Activated CD4-positive, alpha-beta T cell treated with anti-CD3 and anti-CD28 coated beads, Interleukin-2, amount 10 ng/mL, durations not matched to agents 24 days and 14 days (primary cell): ENCODE data around the gene GP9. TPM values are rescaled to one million over a fixed set of nuclear protein-coding genes. Genes with fewer than 3 reads are reported as not detected.
"Not testable (repeated sequence)": the region's sequence is repeated elsewhere in the genome, so short reads cannot be mapped to it uniquely, and the experiment has no call there.

ENCODE experiments used
- DNase-seq: peaks from one replicate; pipeline ENCODE4 v3.0.0; 2022
- H3K27ac Mint-ChIP-seq: one replicate; pipeline ENCODE4 v1.8.0; 2022; ENCODE audit warnings: mild to moderate bottlenecking, mixed read lengths
- H3K27me3 Mint-ChIP-seq: one replicate; pipeline ENCODE4 v1.8.0; 2022; ENCODE audit warnings: mixed read lengths
- H3K36me3 Mint-ChIP-seq: one replicate; pipeline ENCODE4 v1.8.0; 2022; ENCODE audit warnings: low read depth, mild to moderate bottlenecking, mixed read lengths
- H3K4me1 Mint-ChIP-seq: one replicate; pipeline ENCODE4 v1.8.0; 2021; ENCODE audit warnings: mixed read lengths
- H3K4me3 Mint-ChIP-seq: one replicate; pipeline ENCODE4 v1.8.0; 2022; ENCODE audit warnings: mild to moderate bottlenecking, moderate library complexity, mixed read lengths
- H3K9me3 Mint-ChIP-seq: one replicate; pipeline ENCODE4 v1.8.0; 2021; ENCODE audit warnings: mixed read lengths
- intact Hi-C: fragments of 100-400 bp; cut with micrococcal nuclease; formaldehyde crosslinking; loops from one replicate; pipeline ENCODE4 v1.15.1; 2023
- total RNA-seq: library from RNA; stranded (reverse); gene quantifications from 2 replicates; pipeline ENCODE4 v1.2.3, GENCODE V29; 2022

Gene GP9
- total RNA-seq, 1 donor from 2014 or later = not detected

DNA sequence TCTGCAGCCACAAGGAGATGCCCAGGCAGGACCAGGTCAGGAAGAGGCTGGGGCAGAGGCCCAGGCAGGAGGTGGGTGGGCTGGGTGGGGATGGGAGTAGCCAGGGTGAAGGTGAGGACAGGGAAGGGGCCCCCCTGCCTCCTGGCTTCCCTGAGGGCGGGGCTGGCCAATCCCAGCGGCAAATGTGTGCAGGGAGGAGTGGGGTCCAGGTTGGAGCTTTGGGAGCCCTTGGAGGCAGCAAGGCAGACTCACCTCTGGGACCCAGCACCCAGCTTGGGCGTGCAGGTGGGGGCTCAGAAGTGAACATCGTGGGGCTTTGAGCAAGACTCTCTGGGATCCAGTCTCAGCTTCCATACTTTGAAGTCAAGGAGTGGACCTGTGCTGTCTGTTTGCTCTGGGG lies 25.2 kb downstream of the GP9 start:
- Mint-ChIP-seq H3K27me3 (no peaks in the 10 kb centered on the region), H3K27ac (no peak overlapping the region), H3K36me3 (peaks cover 4% of the 10 kb centered on the region), H3K4me3 (no peak overlapping the region), H3K9me3 (no peaks in the 10 kb centered on the region), H3K4me1 (peaks cover 4% of the 10 kb centered on the region)
- no peak for DNase-seq
- intact Hi-C loops = no loop called here

DNA sequence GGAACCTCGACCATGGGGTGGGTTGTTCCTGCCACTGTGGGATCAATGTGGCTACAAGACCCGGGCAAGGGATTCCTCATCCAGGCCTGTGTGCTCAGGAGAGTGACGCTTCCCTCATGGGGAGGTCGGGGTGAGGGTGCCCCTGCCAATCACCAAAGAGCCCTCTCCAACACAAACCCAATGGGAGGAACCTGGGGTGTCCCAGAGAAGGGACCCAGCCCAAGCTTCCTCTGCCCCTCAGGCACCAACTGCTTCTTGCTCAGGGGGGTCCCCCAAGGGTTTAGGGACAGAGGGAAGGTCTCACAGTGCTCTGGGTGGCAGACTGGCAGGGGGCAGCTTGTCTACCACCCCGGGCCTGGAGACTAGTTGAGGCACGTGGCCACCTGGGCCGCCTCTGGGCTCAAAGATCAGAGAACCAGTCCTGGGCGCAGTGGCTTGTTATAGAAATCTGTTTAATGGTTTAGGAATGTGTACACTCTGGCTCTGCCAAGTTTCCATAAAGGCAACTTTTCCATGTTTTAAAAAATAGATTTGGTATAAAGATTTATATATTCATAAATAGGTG lies 26.6 kb downstream of the GP9 start:
- DNase-seq = no peak
- Mint-ChIP-seq H3K27ac (no peak overlapping the region), H3K27me3 (no peaks in the 10 kb centered on the region), H3K9me3 (no peaks in the 10 kb centered on the region), H3K36me3 (peaks cover 11% of the 10 kb centered on the region), H3K4me3 (no peak overlapping the region), H3K4me1 (peaks cover 2% of the 10 kb centered on the region)
- intact Hi-C loops = no loop called here

DNA sequence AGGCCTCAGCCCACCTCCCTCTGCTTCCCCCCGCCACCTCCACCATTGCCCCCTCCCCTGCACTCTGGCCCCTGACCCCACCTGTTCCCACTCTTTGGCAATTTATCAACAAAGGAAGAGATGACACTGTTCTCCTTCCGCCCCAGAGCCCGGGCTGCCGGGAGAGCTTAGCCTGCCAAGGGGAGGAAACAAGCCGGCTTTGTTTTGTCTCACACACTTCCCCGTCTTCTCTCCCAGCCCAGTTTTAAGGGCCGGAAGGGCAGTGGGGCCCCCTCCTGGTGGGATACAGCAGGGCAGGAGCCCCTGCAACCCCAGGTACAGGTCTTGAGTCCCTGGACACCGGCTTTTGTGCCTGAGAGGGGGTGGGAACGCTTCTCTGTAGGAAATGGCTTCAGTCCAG lies 27.3 kb downstream of the GP9 start:
- peak; percentile 71 for DNase-seq
- H3K4me3 Mint-ChIP-seq, H3K9me3 Mint-ChIP-seq, H3K27ac Mint-ChIP-seq, H3K27me3 Mint-ChIP-seq, H3K4me1 Mint-ChIP-seq, intact Hi-C loops: not testable (repeated sequence)
- H3K36me3 Mint-ChIP-seq = peaks cover 12% of the 10 kb centered on the region

DNA sequence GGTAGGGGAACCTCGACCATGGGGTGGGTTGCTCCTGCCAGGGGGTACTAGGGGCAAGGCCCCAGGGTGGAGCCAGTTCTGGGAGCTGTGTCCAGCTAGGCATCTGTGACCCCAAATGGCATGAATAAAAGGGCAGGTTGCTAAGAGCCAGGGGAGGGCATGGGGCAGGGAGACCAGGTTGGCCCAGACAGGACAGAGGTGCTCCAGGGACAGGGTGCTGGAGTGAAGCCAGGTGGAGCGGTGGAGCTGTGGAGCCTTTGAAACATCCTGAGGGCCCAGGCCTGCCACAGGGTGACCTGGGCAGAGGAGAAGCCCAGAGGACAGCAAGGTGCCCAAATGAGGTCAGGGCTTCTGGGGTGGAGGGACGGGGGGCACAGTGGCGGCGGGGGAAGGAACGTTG lies 27.7 kb downstream of the GP9 start:
- H3K27ac Mint-ChIP-seq, H3K4me1 Mint-ChIP-seq, H3K9me3 Mint-ChIP-seq, DNase-seq, H3K27me3 Mint-ChIP-seq, H3K4me3 Mint-ChIP-seq, intact Hi-C loops: not testable (repeated sequence)
- H3K36me3 Mint-ChIP-seq = peaks cover 12% of the 10 kb centered on the region

DNA sequence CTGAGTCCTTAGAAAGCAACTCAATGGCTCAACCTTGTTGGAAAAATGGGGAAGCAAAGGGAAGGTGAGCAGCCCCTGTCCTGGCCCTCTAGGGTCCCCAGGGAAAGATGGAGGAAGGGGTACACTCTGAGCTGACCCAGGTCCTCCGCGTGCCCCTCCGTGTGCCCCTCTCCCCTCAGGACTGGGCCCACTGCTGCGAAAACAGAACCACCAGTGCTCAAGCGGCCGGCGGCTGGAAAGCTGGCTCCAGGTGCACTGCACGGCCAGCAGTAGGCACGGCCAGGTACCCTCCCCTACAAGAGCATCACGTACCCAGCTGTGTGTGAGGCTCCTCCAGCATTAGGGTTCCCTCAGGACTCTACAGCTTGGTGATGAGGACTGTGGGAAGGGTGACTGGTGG lies 34.7 kb downstream of the GP9 start:
- no peaks in the 10 kb centered on the region for H3K9me3 Mint-ChIP-seq
- H3K36me3 Mint-ChIP-seq = peaks cover 36% of the 10 kb centered on the region
- H3K27ac Mint-ChIP-seq = no peak overlapping the region
- no peak for DNase-seq
- H3K4me3 Mint-ChIP-seq = no peak overlapping the region
- peaks cover 21% of the 10 kb centered on the region for H3K4me1 Mint-ChIP-seq
- intact Hi-C loops = no loop called here
- H3K27me3 Mint-ChIP-seq = no peaks in the 10 kb centered on the region

DNA sequence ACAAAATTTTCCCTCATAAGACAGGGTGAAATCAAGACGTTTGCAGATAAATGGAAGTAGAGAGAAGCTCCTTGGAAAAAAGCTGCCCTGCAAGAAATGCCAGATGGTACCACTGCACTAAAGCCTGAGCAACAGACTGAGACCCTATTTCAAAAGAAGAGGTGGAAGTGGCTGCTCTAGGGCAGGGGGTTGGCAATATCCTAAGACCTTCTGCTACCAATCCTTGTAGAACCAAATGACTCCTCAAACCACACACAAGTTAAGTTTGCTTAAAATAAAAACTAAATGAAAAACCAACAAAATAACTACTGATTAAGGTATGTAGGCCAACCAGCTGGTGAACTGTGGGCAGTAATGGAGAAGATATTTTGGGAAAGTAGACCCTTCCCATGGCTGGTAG lies 39.7 kb downstream of the GP9 start:
- no peak for DNase-seq
- Mint-ChIP-seq H3K4me3 (no peak overlapping the region), H3K36me3 (peaks cover 45% of the 10 kb centered on the region), H3K4me1 (peaks cover 48% of the 10 kb centered on the region), H3K27ac (no peak overlapping the region), H3K9me3 (no peaks in the 10 kb centered on the region), H3K27me3 (no peaks in the 10 kb centered on the region)
- intact Hi-C loops = no loop called here

DNA sequence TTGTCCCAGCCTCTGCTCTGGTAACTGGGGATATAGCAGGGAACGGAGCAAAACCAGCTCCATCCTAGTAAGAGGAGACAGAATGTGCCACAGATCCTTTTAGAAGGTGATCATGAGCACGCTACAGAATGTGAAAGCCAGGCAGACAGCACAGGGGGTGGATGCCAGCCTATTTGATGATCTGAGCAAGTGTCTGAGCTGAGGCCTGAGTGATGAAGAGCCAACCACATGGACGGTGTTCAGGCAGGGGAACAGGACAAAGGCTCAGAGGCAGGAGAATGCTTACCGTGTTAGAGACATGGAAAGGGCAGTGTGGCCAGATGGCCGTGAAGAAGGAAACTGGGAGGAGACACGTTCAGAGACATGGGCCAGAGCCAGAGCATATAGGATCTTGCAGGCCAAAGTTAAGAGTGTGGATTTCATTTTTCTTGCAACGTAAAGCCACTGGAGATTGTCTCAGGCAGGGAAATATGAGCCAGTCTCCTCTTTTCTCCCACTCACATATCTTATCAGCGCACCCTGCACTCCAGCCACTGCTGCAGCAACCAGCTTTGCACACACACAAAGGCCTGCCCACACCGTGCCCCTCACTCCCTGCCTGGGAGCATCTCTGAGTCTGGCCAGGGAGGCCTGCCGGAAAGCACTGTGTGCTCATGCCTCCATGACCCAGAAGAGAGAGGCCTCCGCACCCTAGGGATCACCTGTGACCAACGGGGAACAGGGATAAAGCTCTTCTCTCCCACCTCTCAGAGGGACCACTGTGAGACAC lies 41.0 kb downstream of the GP9 start:
- intact Hi-C loops = no loop called here
- DNase-seq = no peak
- no peak overlapping the region for H3K4me3 Mint-ChIP-seq
- peaks cover 41% of the 10 kb centered on the region for H3K36me3 Mint-ChIP-seq
- peaks cover 45% of the 10 kb centered on the region for H3K4me1 Mint-ChIP-seq
- H3K27ac Mint-ChIP-seq = peak overlapping the region; percentile 69
- no peaks in the 10 kb centered on the region for H3K9me3 Mint-ChIP-seq
- H3K27me3 Mint-ChIP-seq = no peaks in the 10 kb centered on the region

DNA sequence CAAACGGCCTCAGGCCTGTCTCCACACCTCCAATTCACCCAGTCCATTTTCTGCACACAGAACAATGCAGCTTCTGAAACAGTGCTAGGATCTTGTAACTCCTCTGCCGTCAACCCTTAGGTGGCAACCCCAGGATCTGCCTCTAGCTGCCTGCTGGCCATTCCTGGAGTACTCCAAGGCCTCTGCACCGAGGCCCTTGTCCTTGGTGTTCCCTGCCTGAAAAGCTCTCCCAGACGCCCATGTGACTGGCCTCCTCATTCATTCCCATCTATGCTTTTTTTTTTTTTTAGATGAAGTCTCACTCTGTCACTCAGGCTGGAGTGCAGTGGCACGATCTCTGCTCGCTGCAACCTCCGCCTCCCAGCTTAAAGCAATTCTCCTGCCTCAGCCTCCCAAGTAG lies 42.7 kb downstream of the GP9 start:
- Mint-ChIP-seq H3K9me3 (no peaks in the 10 kb centered on the region), H3K36me3 (peaks cover 36% of the 10 kb centered on the region), H3K27ac (peak overlapping the region; percentile 60), H3K27me3 (no peaks in the 10 kb centered on the region), H3K4me3 (no peak overlapping the region), H3K4me1 (peaks cover 46% of the 10 kb centered on the region)
- intact Hi-C loops = no loop called here
- no peak for DNase-seq

DNA sequence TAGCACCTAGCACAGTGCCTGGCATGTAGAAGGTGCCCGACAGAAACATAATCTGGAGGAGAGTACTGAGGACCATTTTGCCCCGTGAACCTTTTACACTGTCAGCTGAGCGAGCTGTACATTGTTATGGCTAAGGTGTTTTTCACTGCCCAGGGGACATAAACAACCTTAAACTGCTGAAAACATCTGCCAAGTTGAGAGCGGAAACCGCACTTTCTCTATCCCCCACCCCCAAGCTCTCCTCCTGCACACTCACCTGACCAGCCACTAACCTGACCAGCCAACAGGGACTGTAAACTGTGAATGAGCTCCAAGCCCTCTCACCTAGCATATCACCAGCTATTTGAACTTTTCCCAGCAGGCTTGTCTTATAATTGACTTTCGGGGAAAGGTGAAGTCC lies 43.5 kb downstream of the GP9 start:
- no peaks in the 10 kb centered on the region for H3K27me3 Mint-ChIP-seq
- H3K36me3 Mint-ChIP-seq = peaks cover 39% of the 10 kb centered on the region
- no peaks in the 10 kb centered on the region for H3K9me3 Mint-ChIP-seq
- DNase-seq = no peak
- H3K4me3 Mint-ChIP-seq = no peak overlapping the region
- peaks cover 47% of the 10 kb centered on the region for H3K4me1 Mint-ChIP-seq
- H3K27ac Mint-ChIP-seq = peak overlapping the region; percentile 60
- intact Hi-C loops = no loop called here

DNA sequence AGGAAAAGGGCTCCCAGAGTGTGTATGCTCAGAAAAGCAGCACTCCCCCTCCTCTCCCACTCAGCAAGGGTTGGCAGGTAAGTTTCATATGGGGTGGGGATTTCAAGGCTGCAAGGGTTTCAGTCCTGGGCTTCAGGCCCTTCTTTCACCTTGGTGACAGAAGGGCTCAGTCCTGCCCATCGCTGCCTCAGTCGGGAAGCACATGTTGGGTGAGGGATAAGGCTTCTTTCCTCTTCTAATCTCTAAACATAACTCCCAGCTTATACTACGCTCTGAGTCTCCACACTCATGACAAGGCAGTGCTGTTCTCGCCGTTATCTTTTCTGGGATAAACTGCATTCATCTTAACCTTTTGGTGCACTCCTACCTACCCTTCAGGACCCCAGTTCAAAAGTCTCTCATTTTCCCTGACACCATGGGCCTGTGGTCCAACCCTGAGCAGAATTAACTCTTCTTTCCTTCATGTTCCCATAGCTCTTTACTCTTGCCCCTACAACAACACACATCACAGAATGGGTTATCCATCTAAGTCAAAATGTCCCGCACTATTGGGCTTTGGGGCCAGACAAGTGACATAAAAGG lies 44.0 kb downstream of the GP9 start:
- H3K4me3 Mint-ChIP-seq = no peak overlapping the region
- H3K27ac Mint-ChIP-seq = peak overlapping the region; percentile 60
- no peaks in the 10 kb centered on the region for H3K27me3 Mint-ChIP-seq
- intact Hi-C loops = no loop called here
- H3K9me3 Mint-ChIP-seq = no peaks in the 10 kb centered on the region
- peaks cover 47% of the 10 kb centered on the region for H3K4me1 Mint-ChIP-seq
- peaks cover 39% of the 10 kb centered on the region for H3K36me3 Mint-ChIP-seq
- DNase-seq = no peak

DNA sequence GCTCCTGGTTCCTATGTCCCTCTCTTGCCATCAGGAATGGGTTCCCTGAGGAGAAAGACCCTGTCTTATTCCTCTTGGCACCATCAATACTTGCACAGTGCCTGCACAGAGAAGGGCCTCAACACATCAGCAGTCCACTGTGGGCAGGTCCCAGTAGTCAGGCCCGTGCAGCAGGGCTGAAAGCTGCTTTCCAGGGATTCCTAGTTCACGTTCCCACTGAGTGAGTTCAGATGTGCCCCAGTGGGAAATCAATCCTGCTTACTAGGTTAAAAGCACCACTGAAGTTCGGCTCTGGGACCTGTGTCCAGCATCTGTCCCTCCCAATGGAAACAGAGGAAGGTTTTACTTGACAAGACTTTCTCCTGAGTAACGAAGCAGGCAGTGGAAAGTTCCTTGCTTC lies 45.3 kb downstream of the GP9 start:
- Mint-ChIP-seq H3K27me3 (no peaks in the 10 kb centered on the region), H3K9me3 (no peaks in the 10 kb centered on the region), H3K27ac (peak overlapping the region; percentile 26), H3K4me3 (no peak overlapping the region), H3K4me1 (peaks cover 47% of the 10 kb centered on the region), H3K36me3 (peaks cover 45% of the 10 kb centered on the region)
- intact Hi-C loops = no loop called here
- no peak for DNase-seq

DNA sequence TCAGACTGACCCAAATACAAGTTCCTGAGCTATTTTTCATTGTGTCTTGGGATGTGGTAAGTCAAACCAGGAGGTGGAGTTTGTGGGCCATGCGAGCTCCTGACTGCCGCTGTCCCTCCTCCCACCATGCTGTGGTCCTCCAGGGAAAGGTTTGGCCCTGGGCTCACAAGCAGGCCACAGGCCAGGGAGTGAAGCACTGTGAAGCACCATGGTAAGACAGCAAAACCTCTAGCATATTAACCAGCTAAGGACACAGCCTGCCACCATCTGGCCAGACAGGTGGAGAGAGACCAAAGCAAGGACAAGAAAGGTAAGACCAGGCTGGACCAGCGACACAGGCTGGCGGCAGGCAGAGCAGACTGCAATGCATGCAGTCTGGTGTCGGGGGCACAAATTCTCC lies 45.7 kb downstream of the GP9 start:
- DNase-seq = no peak
- intact Hi-C loops = no loop called here
- H3K27me3 Mint-ChIP-seq = no peaks in the 10 kb centered on the region
- H3K36me3 Mint-ChIP-seq = peaks cover 46% of the 10 kb centered on the region
- H3K4me3 Mint-ChIP-seq = no peak overlapping the region
- peaks cover 45% of the 10 kb centered on the region for H3K4me1 Mint-ChIP-seq
- H3K27ac Mint-ChIP-seq = peak overlapping the region; percentile 26
- H3K9me3 Mint-ChIP-seq = no peaks in the 10 kb centered on the region

DNA sequence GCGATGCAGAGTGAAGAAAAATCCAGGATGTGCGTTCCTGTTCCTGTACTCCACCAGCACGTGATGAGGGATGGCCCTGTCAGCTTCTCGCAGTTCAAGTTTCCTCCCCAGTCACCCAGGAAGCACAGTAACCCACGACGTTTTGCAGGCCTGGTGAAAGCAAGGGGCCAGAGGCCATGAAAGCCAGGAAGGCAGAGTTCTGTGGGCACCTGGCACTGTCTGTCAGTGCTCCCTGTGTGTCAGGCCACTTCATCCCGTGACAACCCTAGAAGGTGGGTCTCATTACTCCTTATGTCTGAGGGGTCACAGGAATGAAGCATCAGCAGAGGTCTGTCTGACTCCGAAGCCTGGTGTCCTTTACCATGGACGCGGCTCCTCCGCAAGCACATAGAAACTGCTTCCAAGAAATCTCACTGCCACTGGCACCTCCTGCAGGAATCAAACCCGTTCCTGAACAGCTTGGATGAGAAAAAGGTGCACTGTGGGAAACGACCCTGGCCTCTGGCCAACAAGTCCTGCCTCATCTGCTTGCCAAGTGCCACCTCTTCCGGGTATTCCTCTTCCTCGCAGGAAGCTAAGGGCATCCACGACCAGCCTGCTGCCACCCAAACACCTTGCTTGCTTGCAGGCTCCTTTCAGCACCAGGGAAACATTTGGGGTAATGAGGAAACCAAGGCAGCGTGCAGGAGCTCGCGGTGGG lies 46.4 kb downstream of the GP9 start:
- Mint-ChIP-seq H3K4me1 (peaks cover 41% of the 10 kb centered on the region), H3K4me3 (no peak overlapping the region), H3K36me3 (peaks cover 43% of the 10 kb centered on the region), H3K9me3 (no peaks in the 10 kb centered on the region), H3K27ac (peak overlapping the region; percentile 51), H3K27me3 (no peaks in the 10 kb centered on the region)
- intact Hi-C loops = no loop called here
- no peak for DNase-seq

DNA sequence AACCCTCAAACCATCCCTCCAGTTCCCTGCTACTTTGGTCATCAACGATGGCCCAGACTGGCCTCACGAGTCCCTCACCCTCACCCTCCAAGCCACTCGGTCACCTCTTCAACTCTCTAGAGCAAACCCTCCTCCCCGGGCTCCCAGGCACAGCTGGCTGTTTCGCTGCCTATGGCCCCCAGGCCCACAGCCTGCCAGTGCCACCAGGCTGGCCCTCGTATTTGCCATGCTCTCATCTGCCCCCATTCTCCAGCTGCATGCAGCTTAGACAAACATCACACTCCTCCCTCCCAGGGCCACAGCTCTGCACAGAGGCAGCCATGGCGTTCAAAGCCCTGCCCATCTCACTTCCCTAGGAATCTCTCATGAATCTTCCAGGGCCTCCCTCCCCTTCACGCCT lies 47.2 kb downstream of the GP9 start:
- Mint-ChIP-seq H3K27ac (peak overlapping the region; percentile 41), H3K9me3 (no peaks in the 10 kb centered on the region), H3K4me1 (peaks cover 46% of the 10 kb centered on the region), H3K36me3 (peaks cover 48% of the 10 kb centered on the region), H3K27me3 (no peaks in the 10 kb centered on the region), H3K4me3 (no peak overlapping the region)
- no peak for DNase-seq
- intact Hi-C loops = no loop called here
